NCI-H1436 (cell line): Measurements from ENCODE around the gene ST7.
"Not testable (repeated sequence)": the region's sequence is repeated elsewhere in the genome, so short reads cannot be mapped to it uniquely, and the experiment has no call there.

Experiments used
- DNase-seq: peaks from one replicate; lab custom pipeline; 2025; lab: John Stamatoyannopoulos, UW

Gene ST7

GRCh38 chr7:117096942-117097341 is 143.6 kb downstream of the ST7 start:
- no peak for DNase-seq

- DNase-seq: no peak
Observed at GRCh38 chr7:117097860-117098259, 144.6 kb downstream of the ST7 start.

GRCh38 chr7:117098457-117098856 is 145.2 kb downstream of the ST7 start:
- DNase-seq: no peak

GRCh38 chr7:117101026-117101425 is 147.7 kb downstream of the ST7 start:
- no peak for DNase-seq

GRCh38 chr7:117110480-117111315 is 157.4 kb downstream of the ST7 start:
- DNase-seq: no peak

GRCh38 chr7:117111535-117111934 is 158.2 kb downstream of the ST7 start:
- no peak for DNase-seq

GRCh38 chr7:117112640-117113039 is 159.3 kb downstream of the ST7 start:
- peak; percentile 28 for DNase-seq

- no peak for DNase-seq
Observed at GRCh38 chr7:117113871-117114270, 160.6 kb downstream of the ST7 start.

- no peak for DNase-seq
Observed at GRCh38 chr7:117114272-117114671, 161.0 kb downstream of the ST7 start.

- no peak for DNase-seq
Observed at GRCh38 chr7:117116211-117116610, 162.9 kb downstream of the ST7 start.

- DNase-seq: no peak
Observed at GRCh38 chr7:117117172-117117571, 163.9 kb downstream of the ST7 start.

DNA sequence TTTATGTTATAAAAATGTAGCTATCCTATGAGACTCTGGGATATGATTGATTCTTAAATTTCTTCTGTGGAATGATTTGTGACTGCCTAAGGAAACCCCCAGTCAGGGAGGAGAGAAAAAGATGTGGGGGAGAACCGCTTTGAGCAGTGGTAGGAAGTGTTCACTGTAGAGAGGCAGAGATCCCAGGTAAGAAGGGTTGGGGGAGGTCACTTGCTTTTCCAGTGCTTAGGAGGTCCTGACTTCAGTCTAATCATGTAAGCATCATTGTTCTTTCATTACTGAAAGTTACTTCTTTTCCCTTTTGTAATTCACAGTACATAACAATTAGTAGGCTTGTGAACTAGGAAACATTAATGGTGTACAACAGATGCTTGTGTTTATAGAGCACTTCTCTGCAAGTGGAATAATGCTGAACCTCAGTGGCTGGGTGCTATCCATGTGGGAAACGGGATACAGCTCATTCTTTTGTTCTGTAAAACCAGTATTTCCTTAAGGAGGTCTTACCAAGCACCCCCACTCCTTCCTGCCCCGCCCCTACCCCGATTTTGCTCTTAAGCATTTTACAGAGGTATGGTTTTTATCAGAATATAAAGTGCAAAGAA is 165.4 kb downstream of the ST7 start:
- no peak for DNase-seq

DNA sequence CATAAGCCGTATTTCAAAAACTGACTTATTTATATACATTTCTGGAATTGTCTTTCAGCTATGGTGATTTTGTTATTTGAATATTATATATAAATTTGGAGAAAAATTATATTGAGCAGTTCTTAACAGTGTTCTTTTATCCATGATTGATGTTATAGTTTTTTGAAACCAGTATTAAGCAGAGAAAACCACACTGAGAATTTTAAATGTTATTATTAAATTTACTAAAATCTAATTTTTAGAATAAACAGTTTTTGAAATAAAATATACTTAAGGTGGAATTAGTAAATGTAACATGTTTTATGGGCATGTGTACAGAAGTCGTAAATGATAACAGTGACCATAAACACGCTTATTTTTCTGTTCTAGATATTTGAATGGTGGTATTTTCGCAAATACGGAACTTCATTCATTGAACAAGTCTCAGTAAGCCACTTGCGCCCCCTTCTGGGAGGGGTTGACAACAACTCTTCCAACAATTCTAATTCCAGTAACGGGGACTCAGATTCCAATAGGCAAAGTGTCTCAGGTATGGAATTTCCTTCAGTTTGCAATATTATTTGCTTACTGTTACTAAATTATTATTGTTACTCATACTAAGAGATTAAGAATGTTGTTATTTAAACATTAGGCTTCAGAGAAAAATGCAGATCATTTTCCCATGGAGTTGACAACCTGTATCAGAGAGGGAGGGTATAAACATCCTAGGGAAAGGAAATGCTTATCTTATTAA is 166.1 kb downstream of the ST7 start:
- peak; percentile 78 for DNase-seq

DNA sequence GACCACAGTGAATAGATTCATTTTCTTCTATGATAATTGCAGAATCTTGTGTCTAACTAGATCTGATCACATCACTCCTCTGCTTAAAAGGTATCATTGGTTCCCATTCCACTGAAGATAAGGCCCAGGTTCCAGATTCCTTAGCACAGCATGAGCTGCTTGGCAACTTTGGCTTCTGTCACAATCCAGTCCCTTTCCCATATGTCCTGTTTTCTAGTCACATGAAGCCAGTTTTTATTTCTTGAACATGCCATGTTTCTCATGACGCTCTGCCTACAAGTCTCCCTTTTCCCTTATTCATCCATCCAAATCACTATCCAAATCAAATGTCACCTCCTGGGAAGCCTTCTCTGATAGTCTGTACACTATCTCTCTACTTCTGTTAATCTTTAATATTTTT is 167.0 kb downstream of the ST7 start:
- not testable (repeated sequence) for DNase-seq

DNA sequence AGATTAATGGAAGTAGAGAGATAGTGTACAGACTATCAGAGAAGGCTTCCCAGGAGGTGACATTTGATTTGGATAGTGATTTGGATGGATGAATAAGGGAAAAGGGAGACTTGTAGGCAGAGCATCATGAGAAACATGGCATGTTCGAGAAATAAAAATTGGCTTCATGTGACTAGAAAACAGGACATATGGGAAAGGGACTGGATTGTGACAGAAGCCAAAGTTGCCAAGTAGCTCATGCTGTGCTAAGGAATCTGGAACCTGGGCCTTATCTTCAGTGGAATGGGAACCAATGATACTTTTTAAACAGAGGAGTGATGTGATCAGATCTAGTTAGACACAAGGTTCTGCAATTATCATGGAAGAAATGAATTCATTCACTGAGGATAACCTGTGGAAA is 168.7 kb downstream of the ST7 start:
- DNase-seq: not testable (repeated sequence)

- DNase-seq: no peak
Observed at GRCh38 chr7:117122536-117122935, 169.2 kb downstream of the ST7 start.

DNA sequence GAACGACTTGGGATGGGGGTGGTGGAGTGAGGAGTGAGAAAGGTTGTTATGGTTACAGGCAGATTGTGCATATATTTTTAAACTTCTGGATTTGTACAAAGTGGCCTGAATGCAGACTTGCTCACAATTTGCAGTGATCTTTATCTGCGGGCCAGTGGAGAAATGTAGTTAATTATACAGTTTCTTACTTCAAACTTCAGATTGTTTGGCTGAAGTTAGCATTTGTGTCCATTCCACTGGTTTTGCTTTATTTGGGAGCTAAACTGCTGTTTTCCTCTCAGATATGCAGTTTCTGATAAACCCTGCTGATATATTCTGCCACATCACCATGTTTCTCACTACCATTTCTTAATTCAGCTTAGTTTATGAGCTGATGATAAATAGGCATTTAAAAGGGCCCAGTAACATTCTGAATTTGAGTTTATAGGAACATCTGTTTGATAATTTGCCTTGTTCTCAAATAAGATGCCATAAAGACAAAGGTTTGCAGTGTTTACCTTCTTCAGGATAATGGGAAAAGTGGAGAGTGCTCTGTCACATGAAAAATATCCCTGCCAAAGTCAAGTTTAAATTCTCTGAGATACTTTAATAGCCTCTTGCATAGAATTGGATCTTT is 170.1 kb downstream of the ST7 start:
- no peak for DNase-seq

- no peak for DNase-seq
Observed at GRCh38 chr7:117124591-117125220, 171.4 kb downstream of the ST7 start.

DNA sequence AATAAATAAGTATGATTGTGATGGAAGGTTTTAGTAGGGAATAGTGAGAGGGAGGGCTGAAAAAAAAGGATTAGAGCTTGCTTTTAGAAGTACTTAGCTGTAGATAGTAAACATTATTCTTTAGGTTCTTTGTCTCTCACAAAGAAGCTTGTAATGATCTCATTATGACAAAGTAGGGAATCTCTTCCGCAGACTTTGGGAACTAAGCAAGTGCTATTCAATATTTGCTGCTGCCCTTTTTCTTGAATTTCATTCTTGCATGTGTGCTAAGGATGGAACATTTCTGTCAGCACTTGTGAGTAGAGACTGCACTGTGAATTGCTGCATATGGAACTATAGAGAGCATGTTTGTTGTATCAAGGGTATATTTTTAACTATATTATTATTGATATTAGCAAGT is 173.4 kb downstream of the ST7 start:
- no peak for DNase-seq

- peak; percentile 50 for DNase-seq
Observed at GRCh38 chr7:117127585-117128168, 174.4 kb downstream of the ST7 start.

GRCh38 chr7:117129521-117129955 is 176.2 kb downstream of the ST7 start:
- DNase-seq: no peak

GRCh38 chr7:117130262-117130661 is 177.0 kb downstream of the ST7 start:
- no peak for DNase-seq
